HG03064 (cell line): ENCODE measurements around the gene CAMTA1.

Source experiments
- ATAC-seq: cut with Tn5 transposase; IDR thresholded peaks from one replicate; pipeline ENCODE4 v1.9.1; 2021; ENCODE audit warnings: low read depth; ENCODE audit not compliant: unreplicated experiment

The CAMTA1 gene

GRCh38 chr1:7235871-7236517 is 450.7 kb downstream of the CAMTA1 start:
- ATAC-seq = no peak

DNA sequence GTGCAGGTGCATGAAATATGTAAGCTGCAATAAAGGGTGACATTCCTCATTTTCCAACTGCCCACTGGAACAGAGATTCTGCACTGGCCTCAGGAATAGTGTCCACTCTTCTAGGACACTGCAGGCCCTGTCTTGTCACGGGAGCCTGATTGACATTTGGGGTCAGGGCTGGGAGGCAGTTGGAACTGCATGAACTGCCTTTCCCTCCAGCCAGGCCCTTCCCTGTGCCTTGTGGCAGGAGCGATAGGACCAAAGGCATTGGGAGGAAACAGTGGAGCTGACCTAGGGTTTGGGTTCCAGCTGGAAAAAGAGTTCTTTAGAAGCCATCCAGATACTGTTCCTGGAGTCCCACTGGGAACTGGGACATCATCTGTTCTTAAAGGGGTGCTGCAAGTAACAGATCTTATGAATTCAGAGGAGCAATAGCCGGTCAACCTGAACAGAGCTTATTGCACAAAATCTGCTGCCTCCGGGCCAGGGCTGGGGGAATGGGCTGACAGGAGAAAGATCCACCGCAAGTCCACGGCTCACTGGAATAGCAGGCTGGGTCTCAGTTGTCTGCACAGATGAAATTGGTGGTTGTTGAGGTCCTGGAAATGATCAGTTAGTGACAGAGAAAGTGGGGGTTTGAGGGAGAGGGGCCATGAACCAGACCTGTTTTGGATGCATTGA is 451.7 kb downstream of the CAMTA1 start:
- ATAC-seq = no peak

DNA sequence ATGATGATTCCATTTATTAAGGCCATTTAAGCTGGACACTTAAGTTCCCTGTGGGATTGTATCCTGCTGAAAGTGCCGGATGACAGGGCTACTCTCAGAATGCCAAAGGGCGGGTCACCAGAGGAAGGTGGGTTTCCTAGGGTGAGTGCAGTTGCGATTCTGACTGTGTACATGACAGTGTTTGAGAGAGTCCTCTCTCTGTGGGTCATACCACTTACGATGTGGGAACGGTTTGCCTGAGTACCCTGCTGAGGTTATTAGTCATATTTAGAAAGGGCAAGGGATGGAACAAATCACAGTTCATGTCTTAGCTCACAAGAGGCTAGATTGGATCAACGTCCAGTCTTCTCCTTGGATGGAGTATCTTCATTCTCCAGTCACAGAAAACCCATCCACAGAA is 461.9 kb downstream of the CAMTA1 start:
- ATAC-seq = no peak

GRCh38 chr1:7247791-7248548 is 462.7 kb downstream of the CAMTA1 start:
- ATAC-seq = no peak

DNA sequence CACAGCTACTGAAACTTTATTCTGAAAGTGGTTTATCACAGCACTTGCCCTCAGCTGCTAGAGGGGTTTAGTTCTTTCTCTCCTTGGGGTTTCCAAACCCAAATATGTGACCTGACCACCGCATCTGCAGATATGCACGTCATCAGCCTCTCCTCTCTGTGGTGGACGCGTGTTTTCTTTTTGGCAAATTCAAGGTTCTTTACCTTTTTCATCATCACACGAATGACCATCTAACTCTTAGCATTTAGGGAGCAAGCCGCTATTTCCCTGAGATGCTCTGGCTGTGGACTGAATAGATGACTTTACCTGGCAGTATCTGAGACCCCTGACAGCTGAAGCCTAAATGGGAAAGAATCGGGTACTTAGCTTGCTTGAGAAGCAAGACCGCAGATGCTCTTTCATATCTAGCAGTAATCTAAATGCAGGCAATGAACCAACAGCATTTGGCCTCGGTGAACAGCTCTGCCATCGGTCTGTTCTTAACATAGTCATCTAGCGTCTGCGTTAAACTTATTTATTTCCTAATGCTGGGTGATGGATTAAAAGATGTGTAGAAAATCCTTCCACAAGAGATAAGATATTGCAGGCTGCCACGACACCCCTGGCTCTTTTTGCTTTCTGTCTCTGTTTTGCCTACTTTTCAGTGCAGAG is 463.4 kb downstream of the CAMTA1 start:
- no peak for ATAC-seq

GRCh38 chr1:7249516-7249915 is 464.3 kb downstream of the CAMTA1 start:
- ATAC-seq = no peak

DNA sequence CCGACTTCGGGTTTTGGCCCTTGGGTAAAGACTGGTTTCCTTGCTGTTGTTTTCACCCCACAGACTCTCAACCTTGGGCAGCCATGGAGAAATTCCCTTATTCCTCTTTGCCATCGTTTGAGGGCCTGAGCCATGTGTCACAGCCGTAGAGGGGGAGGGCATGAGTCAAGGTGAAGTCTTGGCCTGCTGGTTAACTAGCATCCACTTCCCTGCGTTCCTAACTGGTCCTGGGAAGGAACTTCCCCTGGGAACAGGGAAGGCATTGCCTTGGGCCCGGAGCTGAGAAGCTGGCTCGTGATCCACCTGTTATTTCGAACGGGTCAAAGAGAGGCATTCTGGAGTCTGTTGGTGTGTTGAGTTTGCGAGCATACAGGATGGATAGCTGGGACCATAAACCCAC is 464.9 kb downstream of the CAMTA1 start:
- no peak for ATAC-seq

GRCh38 chr1:7250597-7251453 is 465.6 kb downstream of the CAMTA1 start:
- no peak for ATAC-seq

DNA sequence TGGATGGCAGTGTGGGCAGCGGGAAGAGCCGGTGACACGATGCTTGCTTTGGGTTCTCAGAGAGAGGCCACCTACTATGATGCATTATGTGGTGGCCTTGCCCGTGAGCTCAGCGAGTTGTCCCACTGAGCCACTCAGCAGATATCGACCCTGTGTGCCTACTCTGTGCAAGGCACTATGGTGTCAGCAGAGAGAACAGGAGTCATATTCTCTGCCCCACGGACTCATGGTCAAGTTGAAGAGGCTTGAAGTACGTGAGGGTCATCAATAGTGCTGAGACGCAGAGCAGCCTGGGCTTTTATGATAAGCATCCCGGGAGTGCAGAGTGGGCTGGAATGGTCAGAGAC is 466.2 kb downstream of the CAMTA1 start:
- ATAC-seq = no peak

GRCh38 chr1:7252411-7253117 is 467.3 kb downstream of the CAMTA1 start:
- no peak for ATAC-seq

- ATAC-seq = no peak
Observed at GRCh38 chr1:7253118-7253480, 467.8 kb downstream of the CAMTA1 start.

DNA sequence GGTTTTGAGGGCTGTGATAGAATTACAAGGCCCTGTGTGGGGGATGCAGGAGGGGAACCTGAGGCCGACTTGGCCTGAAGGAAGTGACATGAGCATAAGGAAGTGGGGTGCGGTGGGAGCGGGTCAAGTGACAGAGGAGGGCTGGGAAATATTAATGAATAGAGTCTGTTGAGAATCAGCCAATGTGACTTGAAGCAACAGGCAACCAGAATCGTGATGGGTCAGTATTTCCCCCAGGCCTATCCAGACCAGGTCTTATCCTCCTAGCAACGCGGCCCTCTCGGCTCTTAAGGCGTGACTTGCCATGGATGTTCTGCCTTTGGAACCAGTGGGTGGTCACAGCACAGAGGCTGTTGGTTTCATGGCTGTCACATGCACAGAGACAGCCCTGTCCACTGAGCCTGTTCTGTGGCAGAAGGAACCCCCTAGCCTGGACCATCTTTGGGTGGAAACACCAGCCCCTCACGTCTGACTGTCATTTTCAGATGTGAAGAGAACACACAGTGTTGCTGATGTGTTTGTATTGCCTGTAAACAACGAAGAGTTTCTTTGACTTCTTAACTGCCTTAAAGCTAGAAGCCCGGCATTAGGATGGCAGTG is 468.8 kb downstream of the CAMTA1 start:
- no peak for ATAC-seq

- ATAC-seq = no peak
Observed at GRCh38 chr1:7255303-7256058, 470.2 kb downstream of the CAMTA1 start.

DNA sequence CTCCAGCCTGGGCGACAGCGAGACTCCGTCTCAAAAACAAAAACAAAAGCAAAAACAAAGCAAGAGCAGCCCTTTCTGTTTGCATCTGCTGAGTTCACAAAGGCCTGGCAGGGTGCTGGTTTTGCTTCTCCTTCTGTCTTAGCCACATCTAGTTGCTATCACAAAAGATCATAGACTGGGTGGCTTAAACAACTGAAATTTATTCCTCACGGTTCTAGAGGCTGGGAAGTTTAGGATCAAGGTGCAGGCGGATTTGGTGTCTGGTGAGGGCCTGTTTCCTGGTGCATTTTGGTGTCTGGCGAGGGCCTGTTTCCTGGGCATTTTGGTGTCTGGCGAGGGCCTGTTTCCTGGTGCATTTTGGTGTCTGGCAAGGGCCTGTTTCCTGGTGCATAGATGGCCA is 471.3 kb downstream of the CAMTA1 start:
- no peak for ATAC-seq

- no peak for ATAC-seq
Observed at GRCh38 chr1:7257225-7257624, 472.0 kb downstream of the CAMTA1 start.

DNA sequence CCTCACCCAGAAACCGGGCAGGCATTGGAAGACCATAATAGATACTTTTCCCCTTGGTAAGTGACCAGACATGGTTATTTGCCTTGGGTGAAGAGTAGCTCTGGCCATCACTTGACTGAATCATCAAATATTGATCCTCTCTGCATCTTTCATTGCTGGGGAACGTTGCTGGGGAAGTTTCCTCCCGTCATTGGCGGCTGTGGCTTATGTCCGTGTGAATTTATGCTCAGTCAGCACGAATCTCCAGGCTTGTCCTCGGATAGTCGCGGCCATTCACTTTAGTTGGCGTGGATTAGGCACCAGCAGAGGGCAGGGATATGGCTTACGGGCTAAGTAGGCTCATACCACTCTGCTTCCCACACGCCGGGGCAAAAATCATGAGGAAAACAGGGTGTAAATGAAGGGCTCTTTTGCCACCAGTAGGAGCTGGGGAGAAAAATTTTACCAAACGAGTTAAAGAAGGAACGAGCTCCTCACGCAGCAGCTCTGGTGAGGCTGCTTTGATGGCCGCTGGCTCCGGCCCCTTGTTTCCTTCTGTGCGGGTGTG is 473.4 kb downstream of the CAMTA1 start:
- ATAC-seq = no peak

DNA sequence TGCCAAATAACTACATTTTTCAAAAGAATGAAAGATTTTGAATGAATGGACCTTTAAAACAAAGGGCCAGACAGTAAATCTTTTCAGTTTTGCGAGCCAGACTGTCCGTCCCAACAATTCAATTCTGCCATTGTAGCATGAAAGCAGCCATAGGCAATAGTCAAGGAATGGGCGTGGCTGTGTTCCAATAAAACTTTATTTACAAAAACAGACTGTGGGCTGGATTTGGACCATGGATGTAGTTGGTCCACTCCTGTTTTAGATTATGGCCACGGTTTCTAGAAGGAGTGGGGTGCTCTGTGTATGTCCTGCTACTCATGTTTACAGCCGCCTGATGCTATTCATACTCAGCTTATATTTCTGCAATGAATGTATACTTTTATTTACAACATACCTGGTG is 474.7 kb downstream of the CAMTA1 start:
- no peak for ATAC-seq

GRCh38 chr1:7261490-7261889 is 476.2 kb downstream of the CAMTA1 start:
- no peak for ATAC-seq

DNA sequence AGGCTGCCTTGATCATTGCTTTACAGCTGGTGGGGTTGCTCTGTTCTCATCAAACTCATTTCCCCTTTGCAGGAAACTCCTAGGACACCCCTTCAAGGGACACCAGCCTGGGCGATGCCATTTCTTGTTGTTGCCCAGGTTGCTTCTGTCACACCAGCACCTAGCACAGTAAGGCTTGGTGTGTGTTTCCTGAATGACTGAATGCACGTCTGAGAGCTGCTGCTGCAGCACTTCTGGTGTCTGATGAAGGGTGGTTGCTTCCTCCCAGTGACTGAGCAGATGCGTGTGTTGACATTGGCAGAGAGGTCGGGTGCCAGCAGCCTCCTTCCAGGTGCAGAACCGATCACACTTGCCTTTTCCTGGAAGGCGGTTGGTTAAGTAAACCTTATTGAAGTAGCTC is 477.4 kb downstream of the CAMTA1 start:
- ATAC-seq = no peak
